ENCODE measurements around the gene HM13. TPM values are rescaled to one million over a fixed set of nuclear protein-coding genes. Genes with fewer than 3 reads are reported as not detected.

The HM13 gene
- total and polyA plus RNA-seq, 2 of the 13 experiments (the other 11 are each of a cell fraction or from before 2014, with no cell fraction given), result 118 to 243 TPM

GRCh38 chr20:31573555-31574321 is 59.5 kb downstream of the HM13 start (continued):
- no peak for TF ChIP-seq ZNF660 (CRISPR knock-in tag; IDR thresholded peaks at IDR 0.05; ENCODE audit: borderline replicate concordance, low read depth)
- TF ChIP-seq, protein P1, sequence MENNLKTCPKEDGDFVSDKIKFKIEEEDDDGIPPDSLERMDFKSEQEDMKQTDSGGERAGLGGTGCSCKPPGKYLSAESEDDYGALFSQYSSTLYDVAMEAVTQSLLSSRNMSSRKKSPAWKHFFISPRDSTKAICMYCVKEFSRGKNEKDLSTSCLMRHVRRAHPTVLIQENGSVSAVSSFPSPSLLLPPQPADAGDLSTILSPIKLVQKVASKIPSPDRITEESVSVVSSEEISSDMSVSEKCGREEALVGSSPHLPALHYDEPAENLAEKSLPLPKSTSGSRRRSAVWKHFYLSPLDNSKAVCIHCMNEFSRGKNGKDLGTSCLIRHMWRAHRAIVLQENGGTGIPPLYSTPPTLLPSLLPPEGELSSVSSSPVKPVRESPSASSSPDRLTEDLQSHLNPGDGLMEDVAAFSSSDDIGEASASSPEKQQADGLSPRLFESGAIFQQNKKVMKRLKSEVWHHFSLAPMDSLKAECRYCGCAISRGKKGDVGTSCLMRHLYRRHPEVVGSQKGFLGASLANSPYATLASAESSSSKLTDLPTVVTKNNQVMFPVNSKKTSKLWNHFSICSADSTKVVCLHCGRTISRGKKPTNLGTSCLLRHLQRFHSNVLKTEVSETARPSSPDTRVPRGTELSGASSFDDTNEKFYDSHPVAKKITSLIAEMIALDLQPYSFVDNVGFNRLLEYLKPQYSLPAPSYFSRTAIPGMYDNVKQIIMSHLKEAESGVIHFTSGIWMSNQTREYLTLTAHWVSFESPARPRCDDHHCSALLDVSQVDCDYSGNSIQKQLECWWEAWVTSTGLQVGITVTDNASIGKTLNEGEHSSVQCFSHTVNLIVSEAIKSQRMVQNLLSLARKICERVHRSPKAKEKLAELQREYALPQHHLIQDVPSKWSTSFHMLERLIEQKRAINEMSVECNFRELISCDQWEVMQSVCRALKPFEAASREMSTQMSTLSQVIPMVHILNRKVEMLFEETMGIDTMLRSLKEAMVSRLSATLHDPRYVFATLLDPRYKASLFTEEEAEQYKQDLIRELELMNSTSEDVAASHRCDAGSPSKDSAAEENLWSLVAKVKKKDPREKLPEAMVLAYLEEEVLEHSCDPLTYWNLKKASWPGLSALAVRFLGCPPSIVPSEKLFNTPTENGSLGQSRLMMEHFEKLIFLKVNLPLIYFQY (CRISPR knock-in tag; IDR thresholded peaks at IDR 0.05; ENCODE audit: borderline replicate concordance), result no peak
- no peak; the same call in 1 of the 2 replicates for TF ChIP-seq ZKSCAN8 (CRISPR knock-in tag; IDR thresholded peaks at IDR 0.05; ENCODE audit: borderline replicate concordance)
- TF ChIP-seq, protein P2, sequence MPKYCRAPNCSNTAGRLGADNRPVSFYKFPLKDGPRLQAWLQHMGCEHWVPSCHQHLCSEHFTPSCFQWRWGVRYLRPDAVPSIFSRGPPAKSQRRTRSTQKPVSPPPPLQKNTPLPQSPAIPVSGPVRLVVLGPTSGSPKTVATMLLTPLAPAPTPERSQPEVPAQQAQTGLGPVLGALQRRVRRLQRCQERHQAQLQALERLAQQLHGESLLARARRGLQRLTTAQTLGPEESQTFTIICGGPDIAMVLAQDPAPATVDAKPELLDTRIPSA (CRISPR knock-in tag; IDR thresholded peaks at IDR 0.05; ENCODE audit: borderline replicate concordance), result no peak
- no peak for TF ChIP-seq ZNF296 (CRISPR knock-in tag; conservative IDR thresholded peaks at IDR 0.05)
- TF ChIP-seq ZMAT3 (CRISPR knock-in tag; conservative IDR thresholded peaks at IDR 0.05), result 0 out of 2 replicates have a peak, but pooled peaks have one; percentile 0
- TF ChIP-seq NFIB (CRISPR knock-in tag; IDR thresholded peaks at IDR 0.05; ENCODE audit: borderline replicate concordance), result no peak
- TF ChIP-seq, protein P3, sequence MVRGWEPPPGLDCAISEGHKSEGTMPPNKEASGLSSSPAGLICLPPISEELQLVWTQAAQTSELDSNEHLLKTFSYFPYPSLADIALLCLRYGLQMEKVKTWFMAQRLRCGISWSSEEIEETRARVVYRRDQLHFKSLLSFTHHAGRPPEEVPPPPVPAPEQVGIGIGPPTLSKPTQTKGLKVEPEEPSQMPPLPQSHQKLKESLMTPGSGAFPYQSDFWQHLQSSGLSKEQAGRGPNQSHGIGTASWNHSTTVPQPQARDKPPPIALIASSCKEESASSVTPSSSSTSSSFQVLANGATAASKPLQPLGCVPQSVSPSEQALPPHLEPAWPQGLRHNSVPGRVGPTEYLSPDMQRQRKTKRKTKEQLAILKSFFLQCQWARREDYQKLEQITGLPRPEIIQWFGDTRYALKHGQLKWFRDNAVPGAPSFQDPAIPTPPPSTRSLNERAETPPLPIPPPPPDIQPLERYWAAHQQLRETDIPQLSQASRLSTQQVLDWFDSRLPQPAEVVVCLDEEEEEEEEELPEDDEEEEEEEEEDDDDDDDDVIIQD (CRISPR knock-in tag; IDR thresholded peaks at IDR 0.05; ENCODE audit: low read depth), result 0 out of 2 replicates have a peak, but pooled peaks have one; percentile 5
- no peak for TF ChIP-seq GATAD1 (CRISPR knock-in tag; IDR thresholded peaks at IDR 0.05)
- no peak for TF ChIP-seq IRF9 (CRISPR knock-in tag; IDR thresholded peaks at IDR 0.05; ENCODE audit: borderline replicate concordance)
- no peak for TF ChIP-seq ZFY (CRISPR knock-in tag; IDR thresholded peaks at IDR 0.05)
- no peak for TF ChIP-seq CBX2 (IDR thresholded peaks at IDR 0.05; ENCODE audit: low read depth, low read length)
- TF ChIP-seq CBX2 (CRISPR knock-in tag; IDR thresholded peaks at IDR 0.05; ENCODE audit: low read depth), result no peak
- TF ChIP-seq ZNF33A (CRISPR knock-in tag; IDR thresholded peaks at IDR 0.05; ENCODE audit: borderline replicate concordance), result peak; percentile 89; the same call in 1 of the 2 replicates
- TF ChIP-seq CENPX (CRISPR knock-in tag; IDR thresholded peaks at IDR 0.05), result no peak
- no peak for TF ChIP-seq ZSCAN29 (CRISPR knock-in tag; conservative IDR thresholded peaks at IDR 0.05)
- TF ChIP-seq ZFP36L1 (CRISPR knock-in tag; IDR thresholded peaks at IDR 0.05), result no peak
- no peak for TF ChIP-seq ARID5B (CRISPR knock-in tag; IDR thresholded peaks at IDR 0.05)

Measured in HepG2 (cell line).